Adrenal gland (tissue), 5 donors: ENCODE results near the gene SNX1.

ENCODE experiments used
- CTCF ChIP-seq, 6 experiments: fragments of 450-650 bp in 4 of 6; fragments of 200-600 bp in 2 of 6; sonication (generic) in 1 of 6; IDR thresholded peaks; 1 replicate in 5 of 6; 2 replicates in 1 of 6; pipeline versions ENCODE4 v1.5.1 to v1.8.0; 2016 to 2021; ENCODE audit warnings: antibody characterized with exemption in 6 of 6, mild to moderate bottlenecking in 2 of 6, moderate library complexity in 1 of 6
- POLR2A ChIP-seq, 2 donors: fragments of 450-650 bp; IDR thresholded peaks; one replicate each; pipeline ENCODE4 v1.6.1; 2017; ENCODE audit warnings: antibody characterized with exemption in 2 of 2, mild to moderate bottlenecking in 2 of 2, moderate library complexity in 1 of 2
- donor health status: DM: no; HTN: no; CAD: no.

GRCh38 chr15:64100958-64101357 is 5.2 kb downstream of the SNX1 start:
- TF ChIP-seq CTCF (IDR thresholded peaks at IDR 0.05), result no peak
- TF ChIP-seq POLR2A (IDR thresholded peaks at IDR 0.05), result no peak
